PC-9 (cell line): ENCODE measurements around the gene PURA. TPM values are rescaled to one million over a fixed set of nuclear protein-coding genes. Genes with fewer than 3 reads are reported as not detected.

ENCODE experiments used
- BruUV-seq: library from RNA; stranded (reverse); fragments of 400-500 nt; replicated peaks from 2 replicates; lab custom pipeline; 2021; lab: Mats Ljungman, UMichigan
- CTCF ChIA-PET: fragments of 300-600 bp; sonication (Branson Sonifier 250); formaldehyde crosslinking; loops from one replicate; lab custom pipeline; 2022; ENCODE audit warnings: antibody characterized with exemption; lab: Charles Lee
- POLR2A ChIA-PET: fragments of 300-600 bp; sonication (Branson Sonifier 250); formaldehyde crosslinking; loops from one replicate; lab custom pipeline; 2022; ENCODE audit warnings: antibody characterized with exemption; ENCODE audit not compliant: unreplicated experiment; lab: Charles Lee
- DNase-seq, 2 experiments: peaks; one replicate each; pipeline versions ENCODE4 v3.0.0 to v3.0.0-alpha.2; 2015 to 2022; ENCODE audit warnings: mixed read lengths in 1 of 2
- H2AFZ ChIP-seq: fragments of 200-600 bp; sonication (generic); 2 replicates; pipeline ENCODE4 v1.8.1; 2017; ENCODE audit warnings: antibody characterized with exemption
- H3F3A ChIP-seq: fragments of 200-600 bp; sonication (generic); 2 replicates; pipeline ENCODE4 v1.8.1; 2017; ENCODE audit warnings: antibody characterized with exemption, mild to moderate bottlenecking, low read depth; ENCODE audit not compliant: insufficient read depth
- H3K27ac ChIP-seq: fragments of 200-600 bp; sonication (generic); 2 replicates; pipeline ENCODE4 v1.6.1; 2016; ENCODE audit warnings: mixed run types
- H3K27me3 ChIP-seq: fragments of 200-600 bp; sonication (generic); 2 replicates; pipeline ENCODE4 v1.6.1; 2016; ENCODE audit warnings: low read depth, mixed run types; ENCODE audit not compliant: insufficient read depth
- H3K36me3 ChIP-seq: fragments of 200-600 bp; sonication (generic); 2 replicates; pipeline ENCODE4 v1.6.1; 2016; ENCODE audit warnings: low read depth, mixed run types
- H3K4me1 ChIP-seq: fragments of 200-600 bp; sonication (generic); replicated peaks from 2 replicates; pipeline ENCODE4 v1.6.1; 2016; ENCODE audit warnings: mixed run types; ENCODE audit not compliant: insufficient read depth
- H3K4me2 ChIP-seq: fragments of 200-600 bp; sonication (generic); 2 replicates; pipeline ENCODE4 v1.6.1; 2017; ENCODE audit warnings: mixed run types
- H3K4me3 ChIP-seq: fragments of 200-600 bp; sonication (generic); 2 replicates; pipeline ENCODE4 v1.6.1; 2016; ENCODE audit warnings: mixed run types
- H3K79me2 ChIP-seq: fragments of 200-600 bp; sonication (generic); 2 replicates; pipeline ENCODE4 v1.6.1; 2017; ENCODE audit warnings: low read depth, mixed run types
- H3K9me2 ChIP-seq: fragments of 200-600 bp; sonication (generic); 2 replicates; pipeline ENCODE4 v1.8.1; 2017; ENCODE audit warnings: mild to moderate bottlenecking; ENCODE audit not compliant: insufficient read depth
- H3K9me3 ChIP-seq: fragments of 200-600 bp; sonication (generic); 2 replicates; pipeline ENCODE4 v1.8.1; 2016; ENCODE audit warnings: low read depth; ENCODE audit not compliant: insufficient read depth
- H4K20me1 ChIP-seq: fragments of 200-600 bp; sonication (generic); 2 replicates; pipeline ENCODE4 v1.8.1; 2017; ENCODE audit not compliant: insufficient read depth
- CTCF ChIP-seq: fragments of 200-600 bp; sonication (generic); conservative IDR thresholded peaks from 2 replicates; pipeline ENCODE4 v1.6.1; 2017; ENCODE audit warnings: mixed run types, antibody characterized with exemption, mild to moderate bottlenecking, moderate library complexity
- EZH2 ChIP-seq: fragments of 200-600 bp; sonication (generic); IDR thresholded peaks from 2 replicates; pipeline ENCODE4 v1.8.0; 2017; ENCODE audit warnings: antibody characterized with exemption, low read depth
- intact Hi-C: fragments of 100-400 bp; cut with micrococcal nuclease; formaldehyde crosslinking; loops from one replicate; pipeline ENCODE4 v1.10.0; 2022; ENCODE audit not compliant: unreplicated experiment
- total RNA-seq: library from RNA; stranded (reverse); gene quantifications from 2 replicates; pipeline ENCODE4 v1.2.3, GENCODE V29; 2021

PURA gene
- total RNA-seq, 1 experiment from 2014 or later: 13.6 TPM

GRCh38 chr5:140114341-140115185, 654 bp downstream of the PURA start:
- DNase-seq: peak in 1 of 2 experiments; percentile 55
- H3K4me1 ChIP-seq: peaks cover 47% of the 10 kb centered on the region
- ChIA-PET CTCF (no interaction called here), POLR2A (interaction anchor here (0.6 kb wide), 1 partner anchor 539 kb away, joined by 3 read pairs; no protein-coding TSS in a partner anchor)
- BruUV-seq: TSS peak; percentile 43
- H3K9me3 ChIP-seq: no peaks in the 10 kb centered on the region
- peak overlapping the region; percentile 94 for H3K4me2 ChIP-seq
- intact Hi-C loops: loop anchor here (2.0 kb wide), 1 partner anchor 30 kb away; no protein-coding TSS in a partner anchor
- peak overlapping the region; percentile 82 for H2AFZ ChIP-seq
- H3K4me3 ChIP-seq: peak overlapping the region; percentile 74
- peak overlapping the region; percentile 56 for H3K27ac ChIP-seq
- H3K9me2 ChIP-seq: no peaks in the 10 kb centered on the region
- H3F3A ChIP-seq: peaks cover 25% of the 10 kb centered on the region
- H4K20me1 ChIP-seq: peaks cover 28% of the 10 kb centered on the region
- peaks cover 91% of the 10 kb centered on the region for H3K79me2 ChIP-seq
- TF ChIP-seq CTCF: no peak
- no peak for TF ChIP-seq EZH2
- H3K27me3 ChIP-seq: no peaks in the 10 kb centered on the region
- no peaks in the 10 kb centered on the region for H3K36me3 ChIP-seq

- TF ChIP-seq CTCF (no peak), EZH2 (no peak)
- H3K4me1 ChIP-seq: peaks cover 41% of the 10 kb centered on the region
- CTCF ChIA-PET: no interaction called here
- no TSS peak for BruUV-seq
- peak overlapping the region; percentile 74 for H3K4me3 ChIP-seq
- H3K4me2 ChIP-seq: peak overlapping the region; percentile 94
- peaks cover 28% of the 10 kb centered on the region for H4K20me1 ChIP-seq
- H3K9me2 ChIP-seq: no peaks in the 10 kb centered on the region
- H3K36me3 ChIP-seq: no peaks in the 10 kb centered on the region
- intact Hi-C loops: loop anchor here (2.0 kb wide), 1 partner anchor 30 kb away; no protein-coding TSS in a partner anchor
- H2AFZ ChIP-seq: no peak overlapping the region; the same call in 1 of the 2 replicates
- DNase-seq: no peak
- H3K79me2 ChIP-seq: peaks cover 85% of the 10 kb centered on the region
- POLR2A ChIA-PET: no interaction called here
- peaks cover 25% of the 10 kb centered on the region for H3F3A ChIP-seq
- no peaks in the 10 kb centered on the region for H3K9me3 ChIP-seq
- H3K27ac ChIP-seq: no peak overlapping the region
- no peaks in the 10 kb centered on the region for H3K27me3 ChIP-seq
These were observed 1.2 kb downstream of the PURA start for GRCh38 chr5:140115186-140115500.

- no peak overlapping the region for H3K27ac ChIP-seq
- peaks cover 71% of the 10 kb centered on the region for H3K79me2 ChIP-seq
- CTCF ChIA-PET: interaction anchor here (0.6 kb wide), 1 partner anchor 29 kb away, joined by 4 read pairs; no protein-coding TSS in a partner anchor
- BruUV-seq: no TSS peak
- H3K9me2 ChIP-seq: 0 out of 2 replicates have a peak, but pooled peaks cover 3% of the 10 kb centered on the region
- no peak overlapping the region for H3K4me3 ChIP-seq
- H3F3A ChIP-seq: peaks cover 25% of the 10 kb centered on the region
- no peaks in the 10 kb centered on the region for H3K36me3 ChIP-seq
- intact Hi-C loops: no loop called here
- TF ChIP-seq EZH2 (no peak), CTCF (0 out of 2 replicates have a peak, but pooled peaks have one; percentile 15)
- H2AFZ ChIP-seq: no peak overlapping the region
- peaks cover 33% of the 10 kb centered on the region for H3K4me1 ChIP-seq
- no peaks in the 10 kb centered on the region for H3K9me3 ChIP-seq
- no peak for DNase-seq
- peaks cover 28% of the 10 kb centered on the region for H4K20me1 ChIP-seq
- no peaks in the 10 kb centered on the region for H3K27me3 ChIP-seq
- H3K4me2 ChIP-seq: peak overlapping the region; percentile 94
- POLR2A ChIA-PET: no interaction called here
These were observed 2.8 kb downstream of the PURA start for GRCh38 chr5:140116716-140117115.
